Measurements from ENCODE around the gene MMP12.
"Not testable (repeated sequence)": the region's sequence is repeated elsewhere in the genome, so short reads cannot be mapped to it uniquely, and the experiment has no call there.

The MMP12 gene

DNA sequence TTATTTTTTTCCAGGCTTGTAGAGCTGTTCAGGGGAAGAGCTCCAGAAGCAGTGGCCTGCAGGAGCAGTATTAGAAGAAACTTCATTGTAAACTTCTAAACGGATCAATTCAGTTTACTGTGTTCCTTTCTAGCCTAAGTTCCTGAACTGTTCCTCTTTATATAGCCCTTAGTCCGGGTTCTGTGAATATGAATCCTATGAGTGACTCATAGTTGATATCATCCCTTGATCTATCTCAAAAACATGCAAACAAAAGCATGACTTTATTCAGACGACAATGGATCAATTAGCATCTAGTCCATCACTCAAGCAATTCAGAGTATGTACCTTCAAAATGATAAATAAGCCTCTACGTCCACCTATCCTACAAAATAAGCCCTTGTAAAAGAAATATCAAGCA is at the start of gene MMP12:
Gene MMP12, minus strand, starts transcription at position 131 of the 400 bp plus-strand sequence. Its CDS starts 45 bp downstream, at position 86.
- no peak for DNase-seq

DNA sequence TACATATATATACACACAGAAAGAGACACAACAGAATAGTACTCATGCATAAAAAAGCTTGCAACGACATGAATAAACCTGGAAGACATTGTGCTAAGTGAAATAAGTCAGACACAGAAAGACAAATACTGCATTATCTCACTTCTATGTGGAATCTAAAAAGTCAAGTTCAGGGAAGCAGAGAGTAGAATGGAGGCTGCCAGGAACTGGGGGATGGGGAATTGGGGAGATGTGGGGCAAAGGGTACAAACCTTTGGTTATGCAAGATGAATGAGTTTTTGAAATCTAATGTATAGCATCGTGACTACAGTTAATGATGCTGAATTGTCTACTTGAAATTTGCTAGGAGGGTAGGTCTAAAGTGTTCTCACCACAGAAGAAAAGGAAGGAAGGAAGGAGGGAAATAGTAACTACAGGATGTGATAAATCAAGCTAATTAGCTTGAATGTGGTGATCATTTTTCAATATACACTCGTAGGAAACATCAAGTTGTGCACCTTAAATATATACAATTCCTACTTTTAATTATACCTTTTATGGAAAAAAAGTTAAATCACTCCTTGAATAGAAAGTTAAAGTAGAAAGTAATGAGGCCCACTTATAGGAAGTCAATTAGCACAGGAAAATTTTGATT is 46.9 kb upstream of the MMP12 start:
- no peak for DNase-seq

DNA sequence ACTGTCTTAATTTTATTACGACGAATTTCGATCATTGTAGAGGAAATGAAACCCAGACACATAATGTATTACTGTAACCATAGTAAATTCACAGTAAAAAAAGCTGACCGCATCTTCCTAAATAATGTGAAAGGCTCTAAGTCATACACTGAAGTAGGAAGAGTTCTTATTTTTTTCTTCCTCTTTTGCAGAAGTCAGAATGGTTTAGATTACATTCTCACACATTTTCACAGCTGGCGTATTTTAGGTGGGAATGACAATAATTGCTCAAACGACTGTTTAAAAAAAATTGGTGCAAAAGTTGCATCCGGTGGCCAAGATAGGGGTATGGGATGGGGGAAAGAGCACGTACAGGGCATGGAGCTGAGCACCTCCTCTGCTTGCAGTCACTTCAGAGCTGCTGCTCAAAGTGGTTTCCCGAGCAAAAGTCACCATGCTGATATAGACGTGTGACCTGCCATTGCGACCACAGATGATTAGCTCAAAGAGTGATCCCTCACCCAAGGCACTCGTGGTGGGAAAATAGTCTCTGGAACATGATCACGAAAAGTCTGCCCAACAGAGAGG is 45.4 kb upstream of the MMP12 start:
- no peak for DNase-seq

DNA sequence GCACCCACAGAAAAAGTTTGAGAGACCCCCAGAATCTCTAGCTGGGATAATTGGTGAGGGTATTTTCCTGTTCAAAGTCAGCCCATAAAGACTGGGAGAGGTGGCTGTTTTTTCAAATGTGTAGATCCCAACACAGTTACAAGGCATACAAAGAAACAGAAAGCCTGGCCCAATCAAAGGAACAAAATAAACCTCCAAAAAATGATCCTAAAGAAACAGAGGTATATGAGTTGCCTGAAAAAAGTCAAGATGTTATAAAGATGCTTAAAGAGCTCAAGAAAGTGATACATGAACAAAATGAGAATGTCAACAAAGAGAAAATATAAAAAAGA is 40.2 kb upstream of the MMP12 start:
- no peak for DNase-seq

DNA sequence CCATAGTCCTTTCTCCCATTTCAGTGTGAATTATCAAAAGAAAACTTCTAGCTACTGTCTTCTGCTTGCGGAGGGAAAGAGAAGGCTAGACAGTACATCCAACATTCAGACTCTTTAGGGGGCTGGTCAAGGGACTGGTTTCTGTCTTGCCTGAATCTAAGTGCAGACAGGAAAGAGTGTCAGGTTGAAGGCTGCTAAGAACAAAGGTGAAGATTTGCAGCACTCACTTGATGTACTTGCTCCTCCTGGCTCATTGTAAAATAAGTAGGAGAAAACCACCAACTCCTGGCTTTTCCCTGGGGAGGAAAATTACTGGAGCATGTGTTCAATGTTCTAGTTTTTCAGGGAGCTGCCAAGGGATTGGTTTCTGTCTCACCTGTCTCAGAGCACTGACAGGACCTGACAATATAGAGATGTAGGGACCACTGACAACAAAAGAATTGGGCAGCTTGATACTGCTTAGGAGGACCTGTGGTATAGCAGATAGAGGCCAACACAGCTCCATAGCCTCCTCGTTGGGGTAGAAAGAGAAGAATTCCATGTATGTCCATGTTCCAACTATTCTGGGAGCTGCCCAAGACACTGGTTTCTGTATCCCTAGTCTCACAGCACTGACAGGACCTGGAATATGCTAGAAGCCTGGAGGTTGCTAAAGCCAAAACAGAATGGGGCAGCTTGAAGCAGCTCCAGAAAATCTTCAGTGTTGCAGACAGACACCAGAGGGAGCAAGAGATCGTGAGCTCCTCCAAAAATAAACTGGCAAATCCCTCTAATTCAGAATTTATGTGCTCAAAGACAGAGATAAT is 39.7 kb upstream of the MMP12 start:
- no peak for DNase-seq

DNA sequence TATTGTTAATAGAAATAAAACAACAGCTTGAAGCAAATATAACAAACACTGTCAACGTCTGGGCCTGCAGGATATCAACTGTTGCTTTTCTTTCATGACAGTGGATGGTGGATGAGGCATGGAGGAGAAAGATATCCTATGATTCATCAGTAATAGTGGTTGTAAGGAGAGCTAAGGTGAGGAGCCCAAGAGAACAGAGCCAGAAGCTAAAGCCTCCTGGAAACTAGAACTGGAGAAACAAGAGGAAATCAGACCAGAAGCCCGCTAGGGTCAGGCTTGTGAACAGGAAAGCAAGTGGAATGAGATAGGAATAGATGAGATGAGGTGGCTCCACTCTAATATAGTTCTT is 37.7 kb upstream of the MMP12 start:
- no peak for DNase-seq

DNA sequence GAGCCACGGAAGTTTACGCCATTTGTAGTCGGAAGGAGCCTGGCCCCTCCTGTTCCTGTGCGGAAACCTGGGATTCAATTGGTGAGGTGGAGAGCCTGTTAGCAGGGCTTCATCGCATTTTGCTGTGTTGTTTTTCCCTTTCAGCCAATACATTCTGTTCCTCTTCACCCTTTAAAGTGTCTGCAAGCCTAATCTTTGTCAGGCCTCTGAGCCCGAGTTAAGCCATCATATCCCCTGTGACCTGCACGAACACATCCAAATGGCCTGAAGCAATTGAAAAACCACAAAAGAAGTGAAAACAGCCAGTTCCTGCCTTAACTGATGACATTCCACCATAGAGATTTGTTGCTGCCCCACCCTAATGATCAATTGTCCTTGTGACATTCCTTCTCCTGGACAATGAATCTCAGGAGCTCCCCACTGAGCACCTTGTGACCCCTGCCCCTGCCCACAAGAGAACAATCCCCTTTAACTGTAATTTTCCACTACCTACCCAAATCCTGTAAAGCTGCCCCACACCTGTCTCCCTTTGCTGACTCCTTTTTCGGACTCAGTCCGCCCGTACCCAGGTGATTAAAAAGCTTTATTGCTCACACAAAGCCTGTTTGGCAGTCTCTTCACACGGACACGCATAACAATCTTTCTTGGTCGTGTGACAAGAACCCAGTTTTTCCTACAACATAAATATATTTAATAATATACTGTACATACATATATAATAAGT is 37.1 kb upstream of the MMP12 start:
- no peak for DNase-seq

DNA sequence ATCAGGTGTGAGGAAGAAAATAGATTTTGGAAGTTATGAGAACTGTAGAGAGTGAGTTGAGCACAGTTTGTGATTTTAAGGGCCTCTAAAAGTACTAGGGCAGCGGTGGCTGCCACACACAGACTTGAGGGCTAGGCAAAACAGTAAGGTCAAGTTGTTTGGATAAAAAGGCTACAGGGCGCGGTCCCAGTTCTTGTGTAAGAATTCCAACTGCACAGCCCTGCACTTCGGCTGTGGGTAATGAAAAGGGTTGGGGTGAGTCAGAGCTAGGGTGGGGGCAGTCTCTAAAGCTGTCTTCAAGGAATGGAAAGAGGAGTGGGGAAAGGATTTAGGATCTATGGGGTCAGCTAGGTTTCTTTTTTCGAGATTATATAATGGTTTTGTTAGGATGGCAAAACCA is 31.1 kb upstream of the MMP12 start:
- not testable (repeated sequence) for DNase-seq

DNA sequence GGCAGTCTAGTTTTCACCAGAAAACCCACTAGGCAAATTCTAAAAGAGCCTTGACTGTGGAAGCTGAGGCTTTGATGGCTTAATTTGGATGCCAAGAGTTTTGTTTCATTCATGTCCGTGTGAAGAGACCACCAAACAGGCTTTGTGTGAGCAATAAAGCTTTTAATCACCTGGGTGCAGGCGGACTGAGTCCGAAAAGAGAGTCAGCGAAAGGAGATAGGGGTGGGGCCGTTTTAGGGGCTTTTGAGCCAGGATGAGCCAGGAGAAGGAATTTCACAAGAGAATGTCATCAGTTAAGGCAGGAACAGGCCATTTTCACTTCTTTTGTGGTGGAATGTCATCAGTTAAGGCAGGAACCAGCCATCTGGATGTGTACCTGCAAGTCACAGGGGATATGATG is 29.1 kb upstream of the MMP12 start:
- not testable (repeated sequence) for DNase-seq

DNA sequence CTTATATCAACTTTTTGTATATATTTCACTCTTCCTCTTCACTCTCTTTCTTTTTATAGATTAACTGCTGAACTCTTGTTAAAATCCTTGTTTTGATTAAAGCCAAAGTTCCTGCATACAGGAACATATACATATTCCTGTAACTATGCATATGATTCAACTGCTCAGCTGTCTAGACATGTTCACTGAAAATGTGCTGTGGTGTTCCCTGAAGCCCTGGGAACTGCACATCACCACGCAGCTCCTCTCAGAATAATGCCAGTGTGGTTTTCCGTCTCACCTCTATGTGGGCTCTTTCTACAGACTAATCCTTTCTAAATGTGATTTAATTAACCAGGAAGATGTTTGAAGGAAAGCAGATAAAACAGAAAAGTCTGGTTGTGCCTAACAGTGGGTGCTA is 25.6 kb upstream of the MMP12 start:
- DNase-seq, result no peak

DNA sequence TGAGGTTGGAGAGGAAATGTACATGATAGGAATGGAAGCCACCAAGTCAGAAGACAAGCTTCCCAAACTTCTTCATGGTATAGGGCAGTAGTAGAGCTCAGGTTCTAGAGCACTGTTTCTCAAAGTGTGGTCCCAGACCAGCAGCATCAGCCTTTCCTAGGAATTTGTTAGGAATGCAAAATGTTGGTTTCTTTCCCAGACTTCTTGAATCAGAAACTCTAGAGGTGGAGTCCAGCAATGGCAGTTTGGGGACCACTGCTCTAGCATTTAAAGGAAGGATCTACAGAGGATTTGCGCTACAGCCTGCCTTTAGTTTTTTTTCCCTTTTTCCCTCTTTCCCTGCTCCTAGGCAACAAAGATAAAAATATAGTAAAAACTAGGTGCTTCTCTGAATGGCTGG is 17.0 kb upstream of the MMP12 start:
- DNase-seq, result no peak

DNA sequence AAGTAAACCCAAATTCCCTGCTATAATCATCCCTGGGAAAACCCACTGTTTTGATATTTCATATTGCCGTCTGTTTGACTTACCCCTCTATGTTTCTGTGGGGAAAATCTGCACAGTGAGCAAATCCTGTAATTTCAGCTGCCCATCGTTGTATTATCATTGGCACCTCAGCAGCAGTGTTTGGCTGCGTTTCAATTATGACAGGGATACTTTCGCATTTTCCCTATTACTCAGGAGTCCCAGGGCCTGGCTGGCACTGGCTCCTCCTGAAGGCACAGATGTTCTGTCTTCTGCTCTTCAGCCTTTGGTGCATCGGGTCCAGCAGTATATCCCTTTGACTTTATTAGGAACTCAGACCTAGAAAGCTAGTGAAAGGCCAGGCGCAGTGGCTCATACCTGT is 12.2 kb upstream of the MMP12 start:
- no peak for DNase-seq

DNA sequence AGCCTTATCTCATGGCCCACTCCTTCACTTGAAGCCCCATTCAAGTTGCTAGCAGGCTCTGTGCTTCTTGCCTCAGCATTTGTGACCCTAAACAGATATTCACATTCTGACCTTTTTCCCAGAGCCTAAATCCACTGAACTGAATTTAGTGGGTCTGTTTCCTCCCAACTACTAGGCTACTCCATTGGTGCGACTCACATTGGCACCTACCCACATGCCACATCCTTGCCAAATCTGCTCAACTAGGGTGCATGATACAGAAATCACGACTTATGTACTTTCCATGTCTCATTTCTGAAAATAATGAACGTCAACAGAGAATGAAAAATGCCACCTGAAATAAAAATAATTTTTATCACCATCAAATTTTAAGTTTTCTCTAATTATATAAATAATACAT is 8.4 kb upstream of the MMP12 start:
- no peak for DNase-seq

DNA sequence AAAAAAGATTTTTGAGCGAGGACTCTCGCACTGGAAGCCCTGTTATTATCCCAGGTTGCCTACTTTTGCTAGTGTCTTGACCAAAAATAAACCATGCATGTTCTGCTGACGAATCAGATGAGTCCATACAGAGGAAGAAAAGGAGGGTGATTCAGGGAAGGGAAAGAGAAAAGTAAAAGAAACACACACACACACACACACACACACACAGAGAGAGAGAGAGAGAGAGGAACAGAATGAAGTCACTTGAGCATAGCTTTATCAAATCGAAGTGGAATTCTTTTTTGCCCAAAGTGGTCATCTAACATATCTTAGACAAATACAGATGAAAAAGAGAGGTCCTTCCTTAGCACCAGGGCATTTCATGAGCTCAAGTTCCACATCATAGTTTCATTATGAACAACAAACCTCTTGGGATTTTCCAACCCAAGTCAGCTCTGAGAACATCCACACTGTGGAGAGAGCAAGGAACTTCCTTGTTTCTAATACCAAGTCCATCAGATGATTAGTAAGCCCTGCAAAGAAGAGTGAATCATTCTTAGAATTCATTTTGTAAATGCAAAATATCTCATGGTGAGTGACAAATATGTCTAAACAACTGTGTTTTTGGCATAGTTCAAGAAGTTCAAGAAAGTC is 7.7 kb upstream of the MMP12 start:
- DNase-seq, result no peak

DNA sequence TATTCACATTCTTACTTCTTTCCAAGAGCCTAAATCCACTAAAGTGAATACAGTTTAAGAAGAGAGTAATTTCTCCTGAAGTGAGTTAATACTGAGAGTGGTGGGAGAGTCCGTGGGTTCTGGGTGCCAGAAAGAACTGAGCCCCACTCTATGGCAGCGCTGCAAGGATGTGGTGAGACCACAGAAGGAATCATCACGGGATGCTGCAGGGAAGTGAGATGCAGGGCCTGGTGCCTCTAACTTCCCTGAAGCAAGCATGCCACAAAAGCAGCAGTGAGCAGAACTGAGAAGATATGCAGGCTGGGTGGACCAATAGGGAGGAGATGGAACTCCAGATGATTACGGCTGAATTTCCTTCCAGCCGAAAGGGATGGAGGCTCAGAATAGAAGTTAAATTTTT is 5.0 kb upstream of the MMP12 start:
- DNase-seq, result no peak

DNA sequence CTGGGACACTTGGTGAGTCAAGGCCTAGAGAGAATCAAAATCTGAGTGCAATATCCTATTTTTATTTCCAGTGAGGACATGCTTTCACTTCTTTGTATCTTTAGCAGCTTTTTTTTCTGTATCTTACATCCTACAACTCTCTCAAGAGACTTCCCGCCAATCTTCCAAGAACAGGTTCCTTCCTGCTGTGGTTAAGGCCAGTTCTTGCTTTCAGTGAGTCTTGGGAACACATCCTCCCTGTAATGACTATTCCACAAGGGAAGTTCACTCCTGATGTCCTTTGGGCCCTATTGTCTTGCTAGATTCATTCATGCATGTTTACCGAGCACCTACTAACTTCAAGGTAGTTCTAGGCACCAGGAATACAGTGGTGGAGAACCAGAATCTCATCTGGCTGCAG is 3.8 kb upstream of the MMP12 start:
- no peak for DNase-seq

DNA sequence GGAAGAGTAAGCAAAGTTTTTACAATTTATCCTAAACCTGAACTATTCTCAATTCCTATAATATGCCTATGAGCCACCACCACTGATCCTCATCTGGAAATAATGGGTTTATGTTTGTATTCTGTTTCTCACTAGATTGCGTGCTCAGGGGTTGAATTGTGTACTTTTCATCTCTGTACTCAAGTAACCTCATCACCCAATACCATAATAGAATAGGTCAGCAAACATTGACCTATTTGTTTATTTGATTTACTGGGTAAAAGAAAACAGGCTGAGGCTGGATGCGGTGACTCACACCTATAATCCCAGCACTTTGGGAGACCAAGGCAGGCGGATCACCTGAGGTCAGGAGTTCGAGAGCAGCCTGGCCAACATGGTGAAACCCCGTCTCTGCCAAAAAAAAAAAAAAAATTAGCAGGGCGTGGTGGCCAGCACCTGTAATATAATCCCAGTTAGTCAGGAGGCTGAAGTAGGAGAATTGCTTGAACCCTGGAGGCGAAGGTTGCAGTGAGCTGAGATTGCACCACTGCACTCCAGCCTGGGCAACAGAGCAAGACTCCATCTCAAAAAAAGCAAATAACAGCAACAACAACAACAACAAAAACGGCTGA is 5.3 kb downstream of the MMP12 start:
- not testable (repeated sequence) for DNase-seq

DNA sequence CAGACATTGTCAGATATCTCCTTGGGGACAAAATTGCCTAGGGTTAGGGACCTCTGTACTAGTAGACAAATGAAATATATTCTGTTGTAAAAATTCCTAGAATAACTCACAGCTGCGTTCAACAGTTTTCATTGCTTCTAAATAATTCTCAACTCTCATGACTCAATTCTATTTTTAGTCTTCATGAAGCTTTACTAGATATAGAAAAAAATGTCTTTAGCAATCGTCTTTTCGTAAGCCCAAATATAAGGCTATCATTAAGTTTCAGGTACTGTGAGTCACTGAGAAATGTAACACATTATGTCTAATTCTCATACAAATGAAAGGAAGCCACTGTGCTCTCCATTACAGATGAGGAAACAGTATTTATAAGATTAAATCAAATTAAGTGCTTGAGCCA is 6.4 kb downstream of the MMP12 start:
- no peak for DNase-seq

DNA sequence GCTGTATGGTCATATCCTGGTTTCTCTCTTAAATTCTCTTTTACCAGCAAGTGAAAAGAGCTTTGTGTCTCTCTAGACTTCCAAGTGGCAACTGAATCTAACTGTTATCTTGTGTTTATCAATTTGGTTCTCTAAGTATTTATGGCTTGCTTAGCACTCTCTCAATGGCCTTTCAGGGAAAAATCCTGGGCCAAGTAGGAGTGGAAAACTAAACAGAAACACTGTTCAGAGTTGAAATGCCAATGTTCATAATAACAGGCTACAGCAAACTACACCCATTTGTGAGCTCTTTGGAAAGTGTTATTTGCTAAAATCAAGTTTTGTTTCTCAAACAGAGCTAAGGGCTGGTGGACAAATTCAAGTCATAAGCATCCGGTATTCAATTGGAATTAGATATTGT is 10.1 kb downstream of the MMP12 start:
- no peak for DNase-seq

DNA sequence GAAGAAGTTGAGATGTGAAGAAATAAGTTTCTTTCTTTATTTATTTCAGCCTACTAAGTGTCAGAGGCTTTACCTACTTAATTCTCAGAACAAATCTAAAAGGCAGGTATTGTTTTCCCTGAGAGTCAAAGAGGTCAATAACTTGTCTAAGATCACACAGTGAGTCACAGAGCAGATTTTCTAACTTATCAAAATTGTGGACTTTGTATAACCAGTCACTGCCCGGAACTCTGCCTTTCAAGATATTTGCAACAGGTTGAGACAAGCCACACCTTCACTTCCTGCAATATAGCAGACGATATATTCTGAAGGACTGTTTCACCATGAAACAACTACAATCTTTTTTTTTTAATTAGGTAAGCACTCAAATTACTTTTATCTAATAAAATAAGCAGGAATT is 20.8 kb downstream of the MMP12 start:
- no peak for DNase-seq

DNA sequence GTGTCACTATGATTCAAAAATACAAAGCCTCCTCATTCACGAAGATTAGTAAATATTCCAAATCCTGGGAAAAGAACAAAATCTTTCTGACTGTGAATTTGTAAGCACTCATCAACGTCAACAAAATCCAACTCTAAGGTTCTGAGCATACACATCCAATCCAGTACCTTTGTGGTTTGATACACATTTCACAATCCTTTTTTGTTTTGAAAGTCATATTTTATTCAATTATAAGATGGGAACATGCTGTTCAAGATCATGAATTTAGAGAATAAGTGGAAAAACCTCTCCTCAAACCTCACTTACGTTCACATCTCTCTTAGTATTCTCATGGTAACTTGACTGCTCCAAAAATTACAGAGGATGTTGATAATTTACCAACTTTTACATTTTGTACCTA is 21.7 kb downstream of the MMP12 start:
- no peak for DNase-seq

DNA sequence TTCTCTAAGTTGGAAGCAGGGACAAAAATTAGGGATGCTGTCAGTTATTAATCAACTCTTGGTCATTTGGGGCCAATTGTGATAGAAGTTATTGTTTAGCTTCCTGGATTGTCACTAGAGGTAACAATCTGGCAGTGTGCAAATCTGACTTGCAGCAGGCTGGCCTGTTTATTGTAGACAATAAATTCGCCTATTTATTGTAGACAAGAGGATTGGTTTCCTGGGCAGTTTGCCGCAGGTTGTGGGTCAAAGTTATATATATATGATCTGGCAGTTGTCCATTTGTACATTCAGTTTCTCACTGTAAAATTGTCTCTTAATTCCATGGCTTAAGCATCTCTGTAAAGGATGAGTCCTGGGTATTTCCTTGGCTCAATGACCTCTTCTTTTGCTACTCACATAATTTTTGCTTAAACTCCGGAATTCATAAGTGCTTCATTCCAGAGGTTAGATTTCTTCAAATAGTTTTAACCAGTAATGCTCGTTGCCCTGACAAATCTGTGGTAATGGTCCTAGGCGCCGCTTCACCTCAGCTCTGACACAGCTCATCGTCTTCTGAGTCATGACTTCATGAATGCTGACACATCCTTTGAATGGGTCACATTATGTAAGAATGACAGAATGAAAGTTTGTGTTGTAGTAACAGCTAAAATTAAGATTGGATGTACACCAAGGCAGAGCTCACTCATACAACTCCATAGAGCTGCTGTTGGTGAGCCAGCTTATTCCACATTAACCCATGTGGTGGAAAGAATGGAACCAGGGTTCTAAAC is 23.6 kb downstream of the MMP12 start:
- no peak for DNase-seq
